GM12891 (cell line): ENCODE results near the gene SLC22A23.

ENCODE experiments used
- PAX5 ChIP-seq: IDR thresholded peaks from 2 replicates; pipeline ENCODE4 v1.6.1; 2011; ENCODE audit warnings: low read length, moderate library complexity, mild to moderate bottlenecking; ENCODE audit not compliant: insufficient read depth, severe bottlenecking
- POLR2A ChIP-seq: IDR thresholded peaks from 2 replicates; pipeline ENCODE4 v1.6.1; 2011; ENCODE audit warnings: low read depth, low read length, control low read depth
- POLR2AphosphoS5 ChIP-seq: IDR thresholded peaks from 2 replicates; pipeline ENCODE4 v1.6.1; 2011; ENCODE audit warnings: low read depth, low read length, control low read depth
- SPI1 ChIP-seq: IDR thresholded peaks from 2 replicates; pipeline ENCODE4 v1.6.1; 2011; ENCODE audit warnings: low read depth, low read length, control low read depth
- TAF1 ChIP-seq: IDR thresholded peaks from 2 replicates; pipeline ENCODE4 v1.6.1; 2011; ENCODE audit warnings: low read depth, low read length, control low read depth

- TF ChIP-seq POLR2A (no peak), POLR2AphosphoS5 (no peak), TAF1 (no peak), SPI1 (no peak), PAX5 (no peak)
Measured at GRCh38 chr6:3504938-3505805, 48.3 kb upstream of the SLC22A23 start.
